DOHH2 (cell line): ENCODE results near the gene CMTM4.

ENCODE experiments used
- H3F3A ChIP-seq: fragments of 200-600 bp; sonication (generic), shearing (Covaris generic); 2 replicates; pipeline ENCODE4 v1.6.0; 2016; ENCODE audit warnings: antibody characterized with exemption, mild to moderate bottlenecking; ENCODE audit not compliant: control insufficient read depth, insufficient read depth
- H3K27ac ChIP-seq: fragments of 200-600 bp; sonication (generic); 2 replicates; pipeline ENCODE4 v1.5.1; 2014; ENCODE audit warnings: low read depth, mild to moderate bottlenecking, low read length, moderate library complexity
- H3K27me3 ChIP-seq: fragments of 200-600 bp; sonication (generic); 2 replicates; pipeline ENCODE4 v1.6.1; 2014; ENCODE audit warnings: mild to moderate bottlenecking, low read length, mixed read lengths; ENCODE audit not compliant: control insufficient read depth
- H3K36me3 ChIP-seq: fragments of 200-600 bp; sonication (generic); 2 replicates; pipeline ENCODE4 v1.6.1; 2014; ENCODE audit warnings: mild to moderate bottlenecking, low read length, moderate library complexity, mixed read lengths; ENCODE audit not compliant: control insufficient read depth
- H3K4me1 ChIP-seq: fragments of 200-600 bp; sonication (generic); 2 replicates; pipeline ENCODE4 v1.6.1; 2014; ENCODE audit warnings: mild to moderate bottlenecking, low read length, mixed read lengths; ENCODE audit not compliant: control insufficient read depth
- H3K4me2 ChIP-seq: fragments of 200-600 bp; sonication (generic); 2 replicates; pipeline ENCODE4 v1.6.0; 2014; ENCODE audit warnings: mild to moderate bottlenecking, low read length, moderate library complexity
- H3K4me3 ChIP-seq: fragments of 200-600 bp; sonication (generic); 2 replicates; pipeline ENCODE4 v1.5.1; 2014; ENCODE audit warnings: mild to moderate bottlenecking, low read length, mixed read lengths
- H3K79me2 ChIP-seq: fragments of 200-600 bp; sonication (generic); 2 replicates; pipeline ENCODE4 v1.6.1; 2014; ENCODE audit warnings: mild to moderate bottlenecking, low read length, mixed read lengths; ENCODE audit not compliant: control insufficient read depth
- H3K9me2 ChIP-seq: fragments of 200-600 bp; sonication (generic); replicated peaks from 2 replicates; pipeline ENCODE4 v1.6.1; 2014; ENCODE audit warnings: mild to moderate bottlenecking, low read length, mixed read lengths; ENCODE audit not compliant: control insufficient read depth
- H3K9me3 ChIP-seq: fragments of 200-600 bp; sonication (generic); 2 replicates; pipeline ENCODE4 v1.6.1; 2014; ENCODE audit warnings: antibody characterized with exemption, low read length, mixed read lengths; ENCODE audit not compliant: control insufficient read depth, insufficient read depth
- H4K20me1 ChIP-seq: fragments of 200-600 bp; sonication (generic); 2 replicates; pipeline ENCODE4 v1.6.0; 2014; ENCODE audit warnings: low read depth, mild to moderate bottlenecking, antibody characterized with exemption, low read length, moderate library complexity; ENCODE audit not compliant: control insufficient read depth, insufficient read depth
- CTCF ChIP-seq: fragments of 200-600 bp; sonication (generic); IDR thresholded peaks from one replicate; pipeline ENCODE4 v1.5.1; 2014; ENCODE audit warnings: antibody characterized with exemption, mild to moderate bottlenecking, low read depth, low read length; ENCODE audit not compliant: poor library complexity, severe bottlenecking
- EZH2phosphoT487 ChIP-seq: fragments of 200-600 bp; sonication (generic); IDR thresholded peaks from 2 replicates; pipeline ENCODE4 v1.6.1; 2017; ENCODE audit warnings: borderline replicate concordance, mild to moderate bottlenecking, antibody characterized with exemption, low read length, moderate library complexity, mixed read lengths

Gene CMTM4

DNA sequence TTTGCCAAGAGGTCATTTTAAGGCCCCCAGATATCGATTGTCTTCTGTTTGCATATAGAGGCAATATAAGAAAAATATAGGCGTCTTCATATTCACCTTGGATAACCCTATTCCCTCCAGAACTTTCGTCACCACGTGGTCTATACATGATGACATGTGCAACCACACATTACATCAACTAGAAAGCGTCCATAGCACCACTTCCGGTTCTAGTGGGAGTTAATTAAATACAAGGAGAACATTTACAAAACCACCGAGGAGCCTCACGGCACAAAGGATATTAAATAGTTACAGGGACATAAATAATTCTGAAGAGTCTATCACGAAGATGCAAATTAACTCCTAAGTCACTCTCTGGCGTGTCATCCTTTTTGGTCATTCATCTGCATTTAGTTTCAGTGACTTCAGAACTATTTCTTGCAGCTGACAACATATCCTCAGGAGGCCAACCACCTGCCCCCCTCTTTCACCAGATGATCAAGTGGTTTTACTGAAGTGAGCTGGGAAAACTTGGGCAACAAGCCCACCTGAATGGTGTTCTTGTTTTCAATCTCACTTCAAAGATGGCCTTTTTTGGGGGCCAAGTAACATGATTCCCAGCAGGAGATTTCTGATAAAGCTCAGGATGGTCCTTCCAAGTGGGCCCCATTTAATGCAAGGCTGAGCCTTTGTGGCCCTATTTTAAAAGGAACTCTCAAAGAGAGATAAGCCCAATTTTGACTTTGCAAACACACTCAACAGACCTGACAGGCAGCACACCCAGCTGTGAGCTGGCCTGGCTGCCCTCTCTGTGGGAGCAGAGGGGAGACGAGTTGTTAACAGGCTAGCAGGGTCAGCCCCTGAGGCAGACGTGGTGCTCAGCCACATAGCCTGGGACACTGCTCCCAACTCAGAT, 76.8 kb downstream of the CMTM4 start:
- peaks cover 34% of the 10 kb centered on the region for H3K4me1 ChIP-seq
- H3K4me3 ChIP-seq, result 0 out of 2 replicates have a peak overlapping the region, but pooled peaks have one; percentile 5
- peak overlapping the region; percentile 14 for H3K27ac ChIP-seq
- no peaks in the 10 kb centered on the region; the same call in 1 of the 2 replicates for H4K20me1 ChIP-seq
- TF ChIP-seq CTCF (no peak), EZH2phosphoT487 (no peak)
- no peaks in the 10 kb centered on the region for H3K36me3 ChIP-seq
- no peaks in the 10 kb centered on the region for H3F3A ChIP-seq
- peak overlapping the region; percentile 40 for H3K4me2 ChIP-seq
- no peaks in the 10 kb centered on the region for H3K9me3 ChIP-seq
- no peaks in the 10 kb centered on the region for H3K27me3 ChIP-seq
- H3K9me2 ChIP-seq, result no peaks in the 10 kb centered on the region
- H3K79me2 ChIP-seq, result no peaks in the 10 kb centered on the region

GRCh38 chr16:66618588-66619375, 77.8 kb downstream of the CMTM4 start:
- Histone ChIP-seq H3K79me2 (no peaks in the 10 kb centered on the region), H3K4me2 (0 out of 2 replicates have a peak overlapping the region, but pooled peaks have one; percentile 40), H3K27me3 (no peaks in the 10 kb centered on the region), H3K4me3 (no peak overlapping the region), H3K9me3 (no peaks in the 10 kb centered on the region), H3K9me2 (no peaks in the 10 kb centered on the region), H3K4me1 (peaks cover 34% of the 10 kb centered on the region), H3F3A (no peaks in the 10 kb centered on the region), H4K20me1 (no peaks in the 10 kb centered on the region; the same call in 1 of the 2 replicates), H3K27ac (peak overlapping the region; percentile 5; the same call in 1 of the 2 replicates), H3K36me3 (no peaks in the 10 kb centered on the region)
- no peak for TF ChIP-seq CTCF
- TF ChIP-seq EZH2phosphoT487, result no peak

GRCh38 chr16:66617728-66618127, 78.8 kb downstream of the CMTM4 start:
- Histone ChIP-seq H3K4me2 (no peak overlapping the region), H3K79me2 (no peaks in the 10 kb centered on the region), H3K27ac (no peak overlapping the region), H3F3A (no peaks in the 10 kb centered on the region), H3K27me3 (no peaks in the 10 kb centered on the region), H4K20me1 (no peaks in the 10 kb centered on the region; the same call in 1 of the 2 replicates), H3K9me2 (no peaks in the 10 kb centered on the region), H3K4me3 (no peak overlapping the region), H3K36me3 (peaks cover 6% of the 10 kb centered on the region), H3K9me3 (no peaks in the 10 kb centered on the region), H3K4me1 (peaks cover 34% of the 10 kb centered on the region)
- TF ChIP-seq EZH2phosphoT487, result no peak
- TF ChIP-seq CTCF, result no peak
